ENCODE measurements around the gene YTHDF1.

- no peak for TF ChIP-seq CTCF (IDR thresholded peaks at IDR 0.05)
- no peak for TF ChIP-seq POLR2A (IDR thresholded peaks at IDR 0.05)
- no peak for TF ChIP-seq POLR2AphosphoS5 (IDR thresholded peaks at IDR 0.05)
- no peak for TF ChIP-seq EP300 (IDR thresholded peaks at IDR 0.05)
Measured at GRCh38 chr20:63186084-63186483, 29.8 kb downstream of the YTHDF1 start.
